Endothelial cell of umbilical vein (primary cell): Measurements from ENCODE around the gene MAP4K5. TPM values are rescaled to one million over a fixed set of nuclear protein-coding genes. Genes with fewer than 3 reads are reported as not detected.

ENCODE experiments used
- BruUV-seq: library from RNA; stranded (reverse); fragments of 400-500 nt; replicated peaks from 2 replicates; lab custom pipeline; 2021; lab: Mats Ljungman, UMichigan
- CTCF ChIA-PET: fragments of 300-600, 350-600 bp; sonication (Branson Sonifier 250); formaldehyde crosslinking; loops from one replicate; lab custom pipeline; 2021; ENCODE audit warnings: antibody characterized with exemption, inconsistent platforms; lab: Charles Lee
- POLR2A ChIA-PET: fragments of 300-600, 350-600 bp; sonication (Branson Sonifier 250); formaldehyde crosslinking; loops from one replicate; lab custom pipeline; 2021; ENCODE audit warnings: antibody characterized with exemption, inconsistent platforms; lab: Charles Lee
- DNase-seq: peaks from one replicate; pipeline ENCODE4 v3.0.0-alpha.2; 2011; ENCODE audit warnings: low read depth, low spot score
- FAIRE-seq: peaks from 2 replicates; lab custom pipeline; 2011; peaks lifted over from hg19 to GRCh38; lab: Jason Lieb, UNC
- H2AFZ ChIP-seq: 2 replicates; pipeline ENCODE4 v1.6.0; 2012; ENCODE audit warnings: low read depth, low read length, control low read depth, inconsistent platforms
- H3K27ac ChIP-seq: 2 replicates; pipeline ENCODE4 v1.5.1; 2011; ENCODE audit warnings: low read depth, mild to moderate bottlenecking, control low read depth, low read length, moderate library complexity; ENCODE audit not compliant: insufficient read depth
- H3K27me3 ChIP-seq, 2 experiments: 2 replicates each; pipeline versions ENCODE4 v1.6.0 to v1.6.1; 2011; ENCODE audit warnings: low read length in 2 of 2, mixed read lengths in 1 of 2; ENCODE audit not compliant: control insufficient read depth in 2 of 2, insufficient read depth in 2 of 2
- H3K36me3 ChIP-seq, 2 experiments: 2 replicates in 1 of 2; 3 replicates in 1 of 2; pipeline ENCODE4 v1.5.1; 2011; ENCODE audit warnings: low read length in 2 of 2, mild to moderate bottlenecking in 1 of 2, moderate library complexity in 1 of 2; ENCODE audit not compliant: control insufficient read depth in 2 of 2, insufficient read depth in 2 of 2; ENCODE audit errors: extremely low read depth in 1 of 2
- H3K4me1 ChIP-seq: 3 replicates; pipeline ENCODE4 v1.5.1; 2011; ENCODE audit warnings: mild to moderate bottlenecking, low read length; ENCODE audit not compliant: control insufficient read depth, insufficient read depth; ENCODE audit errors: extremely low read depth
- H3K4me2 ChIP-seq: 2 replicates; pipeline ENCODE4 v1.6.1; 2011; ENCODE audit warnings: low read length, control low read depth, mixed read lengths; ENCODE audit not compliant: insufficient read depth
- H3K4me3 ChIP-seq, 3 experiments: fragments of 200-600 bp in 1 of 3; sonication (generic), shearing (Covaris generic) in 1 of 3; replicated peaks in 1 of 3; 2 replicates each; pipeline ENCODE4 v1.5.1; 2011 to 2016; ENCODE audit warnings: control low read depth in 3 of 3, low read length in 3 of 3, mild to moderate bottlenecking in 2 of 3, inconsistent platforms in 1 of 3, low read depth in 1 of 3, moderate library complexity in 1 of 3; ENCODE audit not compliant: insufficient read depth in 1 of 3
- H3K79me2 ChIP-seq: 2 replicates; pipeline ENCODE4 v1.6.0; 2012; ENCODE audit warnings: low read length, inconsistent platforms; ENCODE audit not compliant: control insufficient read depth, insufficient read depth
- H3K9ac ChIP-seq: replicated peaks from 2 replicates; pipeline ENCODE3; 2011; ENCODE audit warnings: low read length, control low read depth; ENCODE audit not compliant: insufficient read depth; ENCODE audit errors: extremely low read depth
- H3K9me1 ChIP-seq: replicated peaks from 3 replicates; pipeline ENCODE4 v1.6.0; 2011; ENCODE audit warnings: mild to moderate bottlenecking, low read length; ENCODE audit not compliant: control insufficient read depth, insufficient read depth; ENCODE audit errors: extremely low read depth
- H3K9me3 ChIP-seq: replicated peaks from 2 replicates; pipeline ENCODE4 v1.5.1; 2012; ENCODE audit warnings: low read length, inconsistent platforms; ENCODE audit not compliant: control insufficient read depth, insufficient read depth
- H4K20me1 ChIP-seq: replicated peaks from 2 replicates; pipeline ENCODE3; 2011; ENCODE audit warnings: mild to moderate bottlenecking, low read length; ENCODE audit not compliant: control insufficient read depth, insufficient read depth; ENCODE audit errors: extremely low read depth
- CTCF ChIP-seq, 2 donors: IDR thresholded peaks; 1 replicate in 1 of 2; 2 replicates in 1 of 2; pipeline ENCODE4 v1.5.1; 2011; ENCODE audit warnings: low read length in 2 of 2, mild to moderate bottlenecking in 2 of 2, moderate library complexity in 2 of 2, control low read depth in 1 of 2, inconsistent platforms in 1 of 2, low read depth in 1 of 2; ENCODE audit not compliant: insufficient read depth in 1 of 2; ENCODE audit errors: extremely low read depth in 1 of 2
- EZH2 ChIP-seq: IDR thresholded peaks from 2 replicates; pipeline ENCODE4 v1.6.1; 2012; ENCODE audit warnings: borderline replicate concordance, low read depth, mild to moderate bottlenecking, moderate library complexity, low read length, inconsistent platforms; ENCODE audit not compliant: severe bottlenecking
- FOS ChIP-seq: IDR thresholded peaks from 2 replicates; pipeline ENCODE4 v1.6.1; 2011; ENCODE audit warnings: mild to moderate bottlenecking, low read length, moderate library complexity, borderline replicate concordance; ENCODE audit not compliant: insufficient read depth
- GATA2 ChIP-seq: IDR thresholded peaks from 2 replicates; pipeline ENCODE4 v1.7.0; 2011; ENCODE audit warnings: low read depth, mild to moderate bottlenecking, moderate library complexity, mixed read lengths, low read length; ENCODE audit not compliant: insufficient read length, insufficient read depth
- JUN ChIP-seq: IDR thresholded peaks from 2 replicates; pipeline ENCODE4 v1.6.1; 2011; ENCODE audit warnings: borderline replicate concordance, low read depth; ENCODE audit not compliant: insufficient read length, insufficient read depth
- MAX ChIP-seq: IDR thresholded peaks from 2 replicates; pipeline ENCODE4 v1.6.1; 2011; ENCODE audit not compliant: insufficient read depth, insufficient read length
- MYC ChIP-seq: IDR thresholded peaks from one replicate; pipeline ENCODE4 v1.6.1; 2011; ENCODE audit warnings: mild to moderate bottlenecking, low read depth, low read length
- POLR2A ChIP-seq: IDR thresholded peaks from 2 replicates; pipeline ENCODE4 v1.6.1; 2012; ENCODE audit warnings: low read depth, mild to moderate bottlenecking, control low read depth, low read length
- POLR2AphosphoS5 ChIP-seq: IDR thresholded peaks from 2 replicates; pipeline ENCODE4 v1.6.1; 2012; ENCODE audit warnings: low read depth, mild to moderate bottlenecking, control low read depth, low read length, moderate library complexity; ENCODE audit not compliant: insufficient read depth
- dilution Hi-C: fragments of 300-500 bp; cut with MboI; formaldehyde crosslinking; loops from one replicate; pipeline ENCODE4 v1.15.0; 2019; ENCODE audit warnings: low sequenced_read_pairs; ENCODE audit not compliant: extremely low pct_ligation_motif_present
- intact Hi-C: fragments of 100-400 bp; cut with micrococcal nuclease; formaldehyde crosslinking; loops from one replicate; pipeline ENCODE4 v1.10.0; 2022
- polyA plus RNA-seq, 4 experiments: library from polyadenylated mRNA; depleted of rRNA in 3 of 4; stranded (reverse) in 3 of 4; unstranded in 1 of 4; fragments of >200 nt; gene quantifications; 2 replicates each; pipeline versions ENCODE4 v1.2.1 to v1.2.3, GENCODE V29; 2011 to 2012; ENCODE audit warnings: missing spikeins in 1 of 4
- total RNA-seq: library from RNA; stranded (reverse); gene quantifications from 2 replicates; pipeline ENCODE4 v1.2.3, GENCODE V29; 2021

Gene MAP4K5
- total and polyA plus RNA-seq, 2 donors (not counting 3 experiments of a cell fraction or from before 2014, with no cell fraction given), result 17.4 to 73.7 TPM

- no TSS peak for BruUV-seq
- Histone ChIP-seq H3K79me2 (no peaks in the 10 kb centered on the region), H3K9ac (no peak overlapping the region), H3K27me3 (no peaks in the 10 kb centered on the region), H3K4me1 (no peaks in the 10 kb centered on the region), H3K9me3 (no peaks in the 10 kb centered on the region), H3K4me2 (no peak overlapping the region), H2AFZ (no peak overlapping the region), H3K36me3 (no peaks in the 10 kb centered on the region), H4K20me1 (no peaks in the 10 kb centered on the region), H3K4me3 (no peak overlapping the region), H3K9me1 (no peaks in the 10 kb centered on the region), H3K27ac (no peak overlapping the region)
- ChIA-PET POLR2A (no interaction called here), CTCF (no interaction called here)
- dilution Hi-C loops, result no loop called here
- FAIRE-seq (no peak), DNase-seq (no peak)
- intact Hi-C loops, result no loop called here
- TF ChIP-seq JUN (no peak), MYC (no peak), FOS (no peak), CTCF (IDR thresholded peaks at IDR 0.05; ENCODE audit: extremely low read depth in 1 of 2, insufficient read depth in 1 of 2, low read depth in 1 of 2, low read length in 2 of 2) (no peak), MAX (no peak), EZH2 (no peak), GATA2 (no peak), POLR2AphosphoS5 (no peak), POLR2A (no peak)
Measured at GRCh38 chr14:50575769-50576168, 43.4 kb upstream of the MAP4K5 start.
